GM12874 (cell line): ENCODE results near the gene SLC35B2.

ENCODE experiments used
- TF ChIP-seq, protein P1 (sequence below): IDR thresholded peaks from 2 replicates; pipeline ENCODE4 v1.5.1; 2011; ENCODE audit warnings: low read depth, mild to moderate bottlenecking, control low read depth, low read length, moderate library complexity; ENCODE audit not compliant: insufficient read depth

Gene SLC35B2

DNA sequence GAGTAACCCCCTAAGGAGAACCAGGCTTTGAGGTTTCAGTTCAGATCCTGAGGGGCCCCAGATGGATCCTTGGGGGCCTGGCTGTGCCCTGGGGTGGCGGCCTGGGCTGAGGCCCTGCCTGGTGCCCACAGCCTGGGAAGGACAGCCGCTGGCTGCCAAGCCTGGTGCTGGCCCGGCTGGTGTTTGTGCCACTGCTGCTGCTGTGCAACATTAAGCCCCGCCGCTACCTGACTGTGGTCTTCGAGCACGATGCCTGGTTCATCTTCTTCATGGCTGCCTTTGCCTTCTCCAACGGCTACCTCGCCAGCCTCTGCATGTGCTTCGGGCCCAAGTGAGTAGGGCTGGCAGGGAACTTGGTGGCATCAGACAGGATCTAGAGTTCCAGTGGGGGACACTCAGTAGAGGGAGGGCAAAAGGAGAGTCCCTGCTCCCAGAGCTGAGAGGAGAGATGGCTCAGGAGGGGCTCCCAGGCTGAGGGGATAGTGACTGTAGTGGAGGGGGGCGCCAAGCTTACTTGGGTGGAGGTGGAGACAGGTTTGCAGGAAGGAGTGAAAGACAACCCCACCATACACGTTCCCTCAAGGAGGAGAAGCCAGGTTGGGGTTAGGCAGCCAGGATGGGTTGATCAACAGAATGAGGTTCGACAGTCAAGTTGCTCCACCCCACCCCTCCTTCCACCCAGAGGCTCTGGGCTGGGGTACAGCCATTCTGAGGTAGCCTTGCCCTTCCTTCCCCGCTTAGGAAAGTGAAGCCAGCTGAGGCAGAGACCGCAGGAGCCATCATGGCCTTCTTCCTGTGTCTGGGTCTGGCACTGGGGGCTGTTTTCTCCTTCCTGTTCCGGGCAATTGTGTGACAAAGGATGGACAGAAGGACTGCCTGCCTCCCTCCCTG, 24.4 kb downstream of the SLC35B2 start:
- TF ChIP-seq, protein P1, sequence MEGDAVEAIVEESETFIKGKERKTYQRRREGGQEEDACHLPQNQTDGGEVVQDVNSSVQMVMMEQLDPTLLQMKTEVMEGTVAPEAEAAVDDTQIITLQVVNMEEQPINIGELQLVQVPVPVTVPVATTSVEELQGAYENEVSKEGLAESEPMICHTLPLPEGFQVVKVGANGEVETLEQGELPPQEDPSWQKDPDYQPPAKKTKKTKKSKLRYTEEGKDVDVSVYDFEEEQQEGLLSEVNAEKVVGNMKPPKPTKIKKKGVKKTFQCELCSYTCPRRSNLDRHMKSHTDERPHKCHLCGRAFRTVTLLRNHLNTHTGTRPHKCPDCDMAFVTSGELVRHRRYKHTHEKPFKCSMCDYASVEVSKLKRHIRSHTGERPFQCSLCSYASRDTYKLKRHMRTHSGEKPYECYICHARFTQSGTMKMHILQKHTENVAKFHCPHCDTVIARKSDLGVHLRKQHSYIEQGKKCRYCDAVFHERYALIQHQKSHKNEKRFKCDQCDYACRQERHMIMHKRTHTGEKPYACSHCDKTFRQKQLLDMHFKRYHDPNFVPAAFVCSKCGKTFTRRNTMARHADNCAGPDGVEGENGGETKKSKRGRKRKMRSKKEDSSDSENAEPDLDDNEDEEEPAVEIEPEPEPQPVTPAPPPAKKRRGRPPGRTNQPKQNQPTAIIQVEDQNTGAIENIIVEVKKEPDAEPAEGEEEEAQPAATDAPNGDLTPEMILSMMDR = no peak

GRCh38 chr6:44230034-44230675, 27.2 kb downstream of the SLC35B2 start:
- TF ChIP-seq, protein P1 = no peak

GRCh38 chr6:44229376-44230033, 27.8 kb downstream of the SLC35B2 start:
- TF ChIP-seq, protein P1 = no peak

DNA sequence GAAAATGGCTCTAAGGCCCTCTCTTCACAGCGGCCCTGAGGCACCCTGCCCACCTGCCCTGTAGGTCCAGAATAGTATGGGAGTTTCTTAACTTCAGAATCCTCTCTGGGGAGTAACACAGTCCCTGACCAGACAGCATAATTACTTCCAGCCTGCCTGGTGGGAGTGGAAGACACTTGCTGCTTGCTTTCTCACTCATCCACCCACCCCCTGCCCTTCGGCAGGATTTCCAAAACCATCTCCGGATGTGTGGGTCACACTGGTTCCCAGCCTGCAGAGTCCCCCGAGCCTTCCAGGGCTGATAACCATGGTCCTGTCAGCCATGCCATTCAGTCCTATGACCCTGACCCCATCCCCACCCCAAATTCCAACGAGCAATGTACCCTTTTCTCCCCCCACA, 28.5 kb downstream of the SLC35B2 start:
- TF ChIP-seq, protein P1 = no peak

DNA sequence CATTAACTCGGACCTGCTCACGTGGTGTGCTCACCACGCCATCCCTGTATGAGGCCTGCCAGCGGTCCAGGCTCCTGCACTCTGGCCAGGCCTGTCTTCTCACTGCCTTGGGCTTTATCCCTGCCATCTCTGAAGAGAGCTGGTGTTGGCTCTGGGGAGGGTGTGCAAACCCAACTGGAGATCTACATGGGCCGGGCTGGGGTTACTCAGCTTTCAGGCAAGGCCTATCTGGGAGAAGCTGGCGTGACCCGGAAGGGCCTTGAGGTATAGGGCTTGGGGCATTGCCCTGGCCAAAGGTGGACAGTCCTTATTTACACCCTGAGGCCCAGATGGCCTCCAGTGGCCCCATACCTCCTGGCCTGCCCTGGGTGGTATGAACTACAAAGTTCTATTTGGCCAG, 28.9 kb downstream of the SLC35B2 start:
- TF ChIP-seq, protein P1 = no peak

DNA sequence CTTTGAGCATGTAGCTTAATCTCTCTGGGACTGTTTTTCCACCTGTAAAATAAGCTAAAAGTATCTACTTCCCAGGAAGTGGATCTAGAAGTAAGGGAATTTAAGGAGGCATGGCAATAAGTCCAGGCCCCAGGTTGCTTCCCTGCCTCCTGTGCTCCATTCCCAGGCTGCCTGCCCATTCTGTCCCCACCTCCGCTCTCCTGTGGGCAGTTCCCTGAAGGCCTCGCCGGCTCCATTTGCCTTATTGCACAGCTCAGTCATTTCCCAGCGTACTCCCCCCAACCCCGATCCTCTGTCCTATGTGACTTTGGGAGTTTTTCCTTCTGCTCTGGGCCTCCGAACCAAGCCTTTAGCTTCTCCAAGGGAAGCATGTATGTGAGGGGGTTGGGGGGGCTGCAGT, 29.3 kb downstream of the SLC35B2 start:
- TF ChIP-seq, protein P1 = no peak

- TF ChIP-seq, protein P1 = no peak
Measured at GRCh38 chr6:44227148-44227793, 30.1 kb downstream of the SLC35B2 start.
